ENCODE data around the gene SLC12A8. TPM values are rescaled to one million over a fixed set of nuclear protein-coding genes. Genes with fewer than 3 reads are reported as not detected.

Gene SLC12A8
- polyA plus RNA-seq, 1 of the 3 experiments (the other 2 are of a cell fraction), result 7.5 TPM

DNA sequence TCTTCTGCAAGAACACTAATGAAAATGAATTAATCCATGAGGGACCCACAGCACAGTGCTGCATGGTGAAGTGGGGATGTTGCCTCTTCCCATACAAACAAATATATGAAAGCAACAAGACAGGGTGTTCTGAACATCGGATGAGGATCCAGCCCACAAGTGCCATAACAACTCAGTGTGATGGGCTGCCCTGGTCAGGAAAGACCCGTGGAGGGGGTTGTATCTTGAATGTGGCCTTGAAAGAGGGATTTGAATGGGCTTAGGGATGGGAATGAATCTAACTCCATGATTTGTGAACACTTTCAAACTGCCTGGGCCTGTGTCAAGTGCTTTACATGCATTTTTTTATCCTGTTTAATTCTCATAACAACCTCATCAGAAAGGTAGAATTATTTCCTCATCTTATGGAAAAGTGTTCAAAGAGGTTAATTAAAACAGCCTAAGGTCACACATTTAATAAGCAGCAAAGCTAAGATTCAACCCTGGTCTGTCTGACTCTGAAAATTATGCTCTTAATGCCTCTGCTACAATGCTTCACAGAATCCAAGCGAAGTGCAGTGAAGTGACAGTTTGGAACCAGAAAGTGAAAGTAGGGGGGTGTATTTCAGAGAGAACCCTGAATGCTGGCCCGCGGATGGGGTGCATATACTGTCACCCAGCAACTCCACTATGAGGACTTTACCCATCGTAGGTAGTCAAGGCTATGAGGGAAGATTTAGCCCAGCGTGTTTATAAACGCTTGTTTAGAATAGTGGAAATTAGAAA lies 91.1 kb downstream of the SLC12A8 start (continued):
- TF ChIP-seq FOXJ3 (CRISPR knock-in tag; IDR thresholded peaks at IDR 0.05) (no peak), JUND (IDR thresholded peaks at IDR 0.05) (no peak), EP300 (IDR thresholded peaks at IDR 0.05; ENCODE audit: borderline replicate concordance in 1 of 2, low read depth in 1 of 2, low read length in 1 of 2) (no peak), PBX3 (IDR thresholded peaks at IDR 0.05) (no peak), TCF12 (IDR thresholded peaks at IDR 0.05) (no peak), GABPA (IDR thresholded peaks at IDR 0.05; ENCODE audit: low read depth) (no peak)

- no peaks in the 10 kb centered on the region for H3K79me2 ChIP-seq (ENCODE audit: insufficient read depth)
- H3F3A ChIP-seq (replicated peaks; ENCODE audit: insufficient read depth), result peaks cover 9% of the 10 kb centered on the region
- ChIA-PET POLR2A (no interaction called here), CTCF (interaction anchor here (0.6 to 1.7 kb wide), 4 partner anchors 10 to 334 kb away, joined by 3 to 4 read pairs (median 3); no protein-coding TSS in a partner anchor)
- no peak overlapping the region for H3K4me3 ChIP-seq (ENCODE audit: low read depth in 2 of 2, low read length in 1 of 2)
- 96% methylated on average over 16 of the region's 20 CpGs for WGBS (ENCODE audit: low lambda C conversion rate)
- H3K9ac ChIP-seq, result no peak overlapping the region
- H3K27me3 ChIP-seq (ENCODE audit: insufficient read depth), result no peaks in the 10 kb centered on the region
- TF ChIP-seq FOXJ3 (CRISPR knock-in tag; IDR thresholded peaks at IDR 0.05) (no peak), POLR2AphosphoS5 (IDR thresholded peaks at IDR 0.05; ENCODE audit: low read depth, low read length) (no peak), SMC3 (IDR thresholded peaks at IDR 0.05; ENCODE audit: low read depth, low read length) (no peak), EP300 (IDR thresholded peaks at IDR 0.05; ENCODE audit: borderline replicate concordance in 1 of 2, low read depth in 1 of 2, low read length in 1 of 2) (no peak), GATA2 (CRISPR knock-in tag; IDR thresholded peaks at IDR 0.05) (no peak), RCOR1 (IDR thresholded peaks at IDR 0.05; ENCODE audit: low read length) (no peak), GABPA (IDR thresholded peaks at IDR 0.05; ENCODE audit: low read depth) (no peak), IRF3 (IDR thresholded peaks at IDR 0.05; ENCODE audit: low read depth, low read length) (no peak), MXI1 (IDR thresholded peaks at IDR 0.05; ENCODE audit: low read depth, low read length) (no peak), RXRA (IDR thresholded peaks at IDR 0.05; ENCODE audit: borderline replicate concordance, low read depth) (no peak), JUND (IDR thresholded peaks at IDR 0.05) (no peak), ZBTB33 (IDR thresholded peaks at IDR 0.05; ENCODE audit: borderline replicate concordance, low read depth) (no peak), ELF1 (IDR thresholded peaks at IDR 0.05) (no peak), NRF1 (IDR thresholded peaks at IDR 0.05; ENCODE audit: low read depth, low read length) (no peak)
- TF ChIP-seq, protein P1, sequence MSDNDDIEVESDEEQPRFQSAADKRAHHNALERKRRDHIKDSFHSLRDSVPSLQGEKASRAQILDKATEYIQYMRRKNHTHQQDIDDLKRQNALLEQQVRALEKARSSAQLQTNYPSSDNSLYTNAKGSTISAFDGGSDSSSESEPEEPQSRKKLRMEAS (IDR thresholded peaks at IDR 0.05; ENCODE audit: low read depth), result no peak
- no peak for DNase-seq
- peak overlapping the region in 1 of 2 experiments; percentile 58; a peak in 1 of 4 replicates for H3K27ac ChIP-seq (ENCODE audit: low read depth in 2 of 2, low read length in 1 of 2)
- H2AFZ ChIP-seq (ENCODE audit: low read depth), result no peak overlapping the region
- H4K20me1 ChIP-seq (ENCODE audit: insufficient read depth), result no peaks in the 10 kb centered on the region
- no peak overlapping the region for H3K4me2 ChIP-seq
- no peaks in the 10 kb centered on the region for H3K36me3 ChIP-seq (replicated peaks in 1 of 2; ENCODE audit: control insufficient read depth in 1 of 2, insufficient read depth in 2 of 2, low read length in 1 of 2)
- no peaks in the 10 kb centered on the region for H3K9me3 ChIP-seq
- peaks cover 6 to 49% of the 10 kb centered on the region in 2 experiments for H3K4me1 ChIP-seq (ENCODE audit: control insufficient read depth in 1 of 2, insufficient read depth in 2 of 2, low read depth in 1 of 2, low read length in 1 of 2)
- H3K9me2 ChIP-seq, result no peaks in the 10 kb centered on the region
Measured at GRCh38 chr3:125120379-125121122, 92.0 kb downstream of the SLC12A8 start.

All from SK-N-SH (cell line).